Measurements from ENCODE around the gene SNW1. TPM values are rescaled to one million over a fixed set of nuclear protein-coding genes. Genes with fewer than 3 reads are reported as not detected.
A peak's percentile ranks its signal among the peaks of the same experiment; 100 is the strongest.

Gene SNW1
- total and polyA plus RNA-seq, 2 of the 13 experiments (the other 11 are each of a cell fraction or from before 2014, with no cell fraction given) = 23.2 to 65.8 TPM

- TF ChIP-seq NFE2L2 (IDR thresholded peaks at IDR 0.05; ENCODE audit: low read length) (no peak), ZNF597 (CRISPR knock-in tag; IDR thresholded peaks at IDR 0.05) (no peak), CREM (IDR thresholded peaks at IDR 0.05) (peak; percentile 63), CREM (CRISPR knock-in tag; IDR thresholded peaks at IDR 0.05) (no peak), TEAD3 (CRISPR knock-in tag; optimal IDR thresholded peaks at IDR 0.05; ENCODE audit: borderline replicate concordance) (no peak), ZFP36L1 (CRISPR knock-in tag; IDR thresholded peaks at IDR 0.05) (no peak), KMT2A (CRISPR knock-in tag; IDR thresholded peaks at IDR 0.05) (peak; percentile 28; the same call in 1 of the 2 replicates), PHF21A (CRISPR knock-in tag; IDR thresholded peaks at IDR 0.05) (peak; percentile 66), ZNF44 (CRISPR knock-in tag; IDR thresholded peaks at IDR 0.05) (no peak; the same call in 1 of the 2 replicates), ELF4 (CRISPR knock-in tag; IDR thresholded peaks at IDR 0.05; ENCODE audit: borderline replicate concordance) (peak; percentile 82; the same call in 1 of the 2 replicates), GZF1 (CRISPR knock-in tag; IDR thresholded peaks at IDR 0.05) (no peak), SRSF1 (optimal IDR thresholded peaks at IDR 0.05; ENCODE audit: low read depth, low read length) (no peak), CHD4 (IDR thresholded peaks at IDR 0.05; ENCODE audit: borderline replicate concordance, low read length) (no peak), DDIT3 (CRISPR knock-in tag; IDR thresholded peaks at IDR 0.05) (no peak), ZNF329 (CRISPR knock-in tag; IDR thresholded peaks at IDR 0.05; ENCODE audit: low read depth) (no peak), ZNF674 (CRISPR knock-in tag; IDR thresholded peaks at IDR 0.05; ENCODE audit: low read depth) (peak; percentile 54; the same call in 1 of the 2 replicates), SKI (IDR thresholded peaks at IDR 0.05; ENCODE audit: partially characterized antibody) (no peak), ZFP82 (CRISPR knock-in tag; IDR thresholded peaks at IDR 0.05; ENCODE audit: borderline replicate concordance) (no peak), ZNF564 (CRISPR knock-in tag; IDR thresholded peaks at IDR 0.05) (peak; percentile 65; the same call in 1 of the 2 replicates)
- TF ChIP-seq, protein P1, sequence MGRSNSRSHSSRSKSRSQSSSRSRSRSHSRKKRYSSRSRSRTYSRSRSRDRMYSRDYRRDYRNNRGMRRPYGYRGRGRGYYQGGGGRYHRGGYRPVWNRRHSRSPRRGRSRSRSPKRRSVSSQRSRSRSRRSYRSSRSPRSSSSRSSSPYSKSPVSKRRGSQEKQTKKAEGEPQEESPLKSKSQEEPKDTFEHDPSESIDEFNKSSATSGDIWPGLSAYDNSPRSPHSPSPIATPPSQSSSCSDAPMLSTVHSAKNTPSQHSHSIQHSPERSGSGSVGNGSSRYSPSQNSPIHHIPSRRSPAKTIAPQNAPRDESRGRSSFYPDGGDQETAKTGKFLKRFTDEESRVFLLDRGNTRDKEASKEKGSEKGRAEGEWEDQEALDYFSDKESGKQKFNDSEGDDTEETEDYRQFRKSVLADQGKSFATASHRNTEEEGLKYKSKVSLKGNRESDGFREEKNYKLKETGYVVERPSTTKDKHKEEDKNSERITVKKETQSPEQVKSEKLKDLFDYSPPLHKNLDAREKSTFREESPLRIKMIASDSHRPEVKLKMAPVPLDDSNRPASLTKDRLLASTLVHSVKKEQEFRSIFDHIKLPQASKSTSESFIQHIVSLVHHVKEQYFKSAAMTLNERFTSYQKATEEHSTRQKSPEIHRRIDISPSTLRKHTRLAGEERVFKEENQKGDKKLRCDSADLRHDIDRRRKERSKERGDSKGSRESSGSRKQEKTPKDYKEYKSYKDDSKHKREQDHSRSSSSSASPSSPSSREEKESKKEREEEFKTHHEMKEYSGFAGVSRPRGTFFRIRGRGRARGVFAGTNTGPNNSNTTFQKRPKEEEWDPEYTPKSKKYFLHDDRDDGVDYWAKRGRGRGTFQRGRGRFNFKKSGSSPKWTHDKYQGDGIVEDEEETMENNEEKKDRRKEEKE (IDR thresholded peaks at IDR 0.05) = no peak
- TF ChIP-seq, protein P2, sequence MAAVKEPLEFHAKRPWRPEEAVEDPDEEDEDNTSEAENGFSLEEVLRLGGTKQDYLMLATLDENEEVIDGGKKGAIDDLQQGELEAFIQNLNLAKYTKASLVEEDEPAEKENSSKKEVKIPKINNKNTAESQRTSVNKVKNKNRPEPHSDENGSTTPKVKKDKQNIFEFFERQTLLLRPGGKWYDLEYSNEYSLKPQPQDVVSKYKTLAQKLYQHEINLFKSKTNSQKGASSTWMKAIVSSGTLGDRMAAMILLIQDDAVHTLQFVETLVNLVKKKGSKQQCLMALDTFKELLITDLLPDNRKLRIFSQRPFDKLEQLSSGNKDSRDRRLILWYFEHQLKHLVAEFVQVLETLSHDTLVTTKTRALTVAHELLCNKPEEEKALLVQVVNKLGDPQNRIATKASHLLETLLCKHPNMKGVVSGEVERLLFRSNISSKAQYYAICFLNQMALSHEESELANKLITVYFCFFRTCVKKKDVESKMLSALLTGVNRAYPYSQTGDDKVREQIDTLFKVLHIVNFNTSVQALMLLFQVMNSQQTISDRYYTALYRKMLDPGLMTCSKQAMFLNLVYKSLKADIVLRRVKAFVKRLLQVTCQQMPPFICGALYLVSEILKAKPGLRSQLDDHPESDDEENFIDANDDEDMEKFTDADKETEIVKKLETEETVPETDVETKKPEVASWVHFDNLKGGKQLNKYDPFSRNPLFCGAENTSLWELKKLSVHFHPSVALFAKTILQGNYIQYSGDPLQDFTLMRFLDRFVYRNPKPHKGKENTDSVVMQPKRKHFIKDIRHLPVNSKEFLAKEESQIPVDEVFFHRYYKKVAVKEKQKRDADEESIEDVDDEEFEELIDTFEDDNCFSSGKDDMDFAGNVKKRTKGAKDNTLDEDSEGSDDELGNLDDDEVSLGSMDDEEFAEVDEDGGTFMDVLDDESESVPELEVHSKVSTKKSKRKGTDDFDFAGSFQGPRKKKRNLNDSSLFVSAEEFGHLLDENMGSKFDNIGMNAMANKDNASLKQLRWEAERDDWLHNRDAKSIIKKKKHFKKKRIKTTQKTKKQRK (IDR thresholded peaks at IDR 0.05; ENCODE audit: low read length) = no peak
- TF ChIP-seq, protein P3, sequence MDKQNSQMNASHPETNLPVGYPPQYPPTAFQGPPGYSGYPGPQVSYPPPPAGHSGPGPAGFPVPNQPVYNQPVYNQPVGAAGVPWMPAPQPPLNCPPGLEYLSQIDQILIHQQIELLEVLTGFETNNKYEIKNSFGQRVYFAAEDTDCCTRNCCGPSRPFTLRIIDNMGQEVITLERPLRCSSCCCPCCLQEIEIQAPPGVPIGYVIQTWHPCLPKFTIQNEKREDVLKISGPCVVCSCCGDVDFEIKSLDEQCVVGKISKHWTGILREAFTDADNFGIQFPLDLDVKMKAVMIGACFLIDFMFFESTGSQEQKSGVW (CRISPR knock-in tag; IDR thresholded peaks at IDR 0.05; ENCODE audit: borderline replicate concordance) = no peak
Measured at GRCh38 chr14:77799863-77800730, 39.1 kb upstream of the SNW1 start, which contains the start of gene ADCK1 (continued).
